HepG2 (cell line): ENCODE measurements around the gene GDPD1. TPM values are rescaled to one million over a fixed set of nuclear protein-coding genes. Genes with fewer than 3 reads are reported as not detected.

Source experiments
- ATAC-seq: fragments of 200-7000 bp; cut with Tn5 transposase; 3 replicates; pipeline ENCODE4 v1.9.1; 2020; ENCODE audit warnings: mild to moderate bottlenecking, moderate library complexity
- BruUV-seq: library from RNA; stranded (reverse); fragments of 400-500 nt; replicated peaks from 2 replicates; lab custom pipeline; 2021; lab: Mats Ljungman, UMichigan
- CTCF ChIA-PET: fragments of 300-600 bp; formaldehyde crosslinking; extraction: SDS; loops from one replicate; lab custom pipeline; 2021; ENCODE audit warnings: low total read pairs, inconsistent platforms, low intra/inter-chr PET ratio; lab: Yijun Ruan, JAX
- POLR2A ChIA-PET: fragments of 350-600 bp; sonication (Branson Sonifier 250); formaldehyde crosslinking; loops from one replicate; lab custom pipeline; 2020; ENCODE audit warnings: antibody characterized with exemption, inconsistent platforms; lab: Yijun Ruan, JAX
- DNase-seq: peaks from one replicate; pipeline ENCODE4 v3.0.0-alpha.2; 2015; ENCODE audit warnings: low spot score
- FAIRE-seq: peaks from 3 replicates; lab custom pipeline; 2011; peaks lifted over from hg19 to GRCh38; lab: Jason Lieb, UNC
- H2AFZ ChIP-seq: one replicate; pipeline ENCODE4 v1.6.1; 2011; ENCODE audit warnings: low read length, inconsistent platforms
- H3K27ac ChIP-seq: fragments of 300-600 bp; 3 replicates; pipeline ENCODE4 v1.8.0; 2011; ENCODE audit warnings: mixed run types, mild to moderate bottlenecking, mixed read lengths, low read length, inconsistent platforms; ENCODE audit not compliant: insufficient read depth; ENCODE audit errors: extremely low read length
- H3K27me3 ChIP-seq, 2 experiments: fragments of 200-600 bp in 1 of 2; 2 replicates in 1 of 2; 3 replicates in 1 of 2; pipeline versions ENCODE4 v1.6.0 to v1.8.0; 2011; ENCODE audit warnings: low read length in 2 of 2, mild to moderate bottlenecking in 2 of 2, moderate library complexity in 2 of 2, inconsistent platforms in 1 of 2; ENCODE audit not compliant: insufficient read depth in 2 of 2, control insufficient read depth in 1 of 2
- H3K36me3 ChIP-seq, 2 experiments: fragments of 200-600 bp in 1 of 2; replicated peaks in 1 of 2; 2 replicates in 1 of 2; 3 replicates in 1 of 2; pipeline versions ENCODE4 v1.5.1 to v1.8.0; 2011; ENCODE audit warnings: low read length in 2 of 2, inconsistent platforms in 1 of 2; ENCODE audit not compliant: insufficient read depth in 2 of 2, control insufficient read depth in 1 of 2
- H3K4me1 ChIP-seq: 2 replicates; pipeline ENCODE4 v1.5.1; 2012; ENCODE audit warnings: low read length, inconsistent platforms; ENCODE audit not compliant: insufficient read depth
- H3K4me2 ChIP-seq: 2 replicates; pipeline ENCODE4 v1.6.0; 2011; ENCODE audit warnings: low read depth, low read length, inconsistent platforms
- H3K4me3 ChIP-seq, 3 experiments: fragments of 200-600 bp in 1 of 3; sonication (generic), shearing (Covaris generic) in 1 of 3; replicated peaks in 1 of 3; 2 replicates each; pipeline ENCODE4 v1.5.1; 2011 to 2016; ENCODE audit warnings: low read length in 3 of 3, inconsistent platforms in 2 of 3, low read depth in 2 of 3, mild to moderate bottlenecking in 2 of 3, control low read depth in 1 of 3, mixed read lengths in 1 of 3; ENCODE audit not compliant: insufficient read depth in 1 of 3
- H3K79me2 ChIP-seq: one replicate; pipeline ENCODE4 v1.6.1; 2011; ENCODE audit warnings: low read length, inconsistent platforms; ENCODE audit not compliant: insufficient read depth
- H3K9ac ChIP-seq: 2 replicates; pipeline ENCODE4 v1.6.0; 2011; ENCODE audit warnings: mild to moderate bottlenecking, low read depth, low read length, inconsistent platforms; ENCODE audit not compliant: insufficient read depth
- H3K9me3 ChIP-seq: 2 replicates; pipeline ENCODE4 v1.5.1; 2012; ENCODE audit warnings: mild to moderate bottlenecking, low read length
- H4K20me1 ChIP-seq: 2 replicates; pipeline ENCODE4 v1.6.0; 2011; ENCODE audit warnings: inconsistent platforms, mild to moderate bottlenecking, low read length, moderate library complexity; ENCODE audit not compliant: insufficient read depth
- NCOA2 ChIP-seq: sonication (generic); formaldehyde crosslinking; IDR thresholded peaks from 2 replicates; pipeline ENCODE4 v1.8.0; 2022; ENCODE audit warnings: inconsistent platforms
- NPAS2 ChIP-seq: sonication (generic); formaldehyde crosslinking; IDR thresholded peaks from 2 replicates; pipeline ENCODE4 v1.8.0; 2022; ENCODE audit warnings: mild to moderate bottlenecking, missing genetic modification reagents, borderline replicate concordance
- PHF8 ChIP-seq: sonication (generic); formaldehyde crosslinking; IDR thresholded peaks from 2 replicates; pipeline ENCODE4 v1.5.0; 2020; ENCODE audit warnings: missing genetic modification reagents
- POLR2AphosphoS2 ChIP-seq: IDR thresholded peaks from 2 replicates; pipeline ENCODE4 v1.6.1; 2011; ENCODE audit warnings: low read depth, low read length, improper control_type of control experiment
- RFXAP ChIP-seq: sonication (generic); formaldehyde crosslinking; IDR thresholded peaks from 2 replicates; pipeline ENCODE4 v1.4.0; 2020; ENCODE audit warnings: missing genetic modification reagents, borderline replicate concordance
- ZFAT ChIP-seq: sonication (generic); formaldehyde crosslinking; conservative IDR thresholded peaks from 2 replicates; pipeline ENCODE4 v1.8.1; 2023; ENCODE audit warnings: missing genetic modification reagents, inconsistent platforms
- ZNF747 ChIP-seq: sonication (generic); formaldehyde crosslinking; IDR thresholded peaks from 2 replicates; pipeline ENCODE4 v1.8.1; 2023; ENCODE audit warnings: missing genetic modification reagents, mild to moderate bottlenecking, borderline replicate concordance
- ZNF761 ChIP-seq: sonication (generic); formaldehyde crosslinking; conservative IDR thresholded peaks from 2 replicates; pipeline ENCODE4 v1.4.0; 2020; ENCODE audit warnings: mild to moderate bottlenecking, missing genetic modification reagents
- WGBS: methylation state at CpG from one replicate; pipeline ENCODE4 v1.1.6; 2017; ENCODE audit warnings: low lambda C conversion rate; 5-methylcytosine and 5-hydroxymethylcytosine counted together
- in situ Hi-C: cut with HindIII; loops from 2 replicates; pipeline ENCODE4 v1.10.0; 2017; ENCODE audit warnings: low pct_unique_long_range_greater_than_20kb; ENCODE audit not compliant: extremely low pct_ligation_motif_present
- intact Hi-C: fragments of 100-400 bp; cut with micrococcal nuclease; formaldehyde crosslinking; loops from one replicate; pipeline ENCODE4 v1.10.0; 2022; ENCODE audit not compliant: unreplicated experiment
- polyA plus RNA-seq, 8 experiments: library from polyadenylated mRNA; depleted of rRNA in 3 of 8; stranded (reverse) in 7 of 8; unstranded in 1 of 8; fragments of >200 nt; fragmentation: Illumina TruSeq in 4 of 8; extraction: Trizol in 4 of 8; gene quantifications; 2 replicates each; pipeline versions ENCODE4 v1.2.1 to v1.2.3, GENCODE V29; 2011 to 2016; ENCODE audit warnings: low read depth in 4 of 8, missing spikeins in 1 of 8, mixed read lengths in 1 of 8; ENCODE audit not compliant: insufficient read depth in 1 of 8
- total RNA-seq, 5 experiments: library from RNA; depleted of rRNA; stranded (reverse); fragments of >200 nt; fragmentation: Illumina TruSeq; extraction: Trizol; gene quantifications; 2 replicates each; pipeline ENCODE4 v1.2.3, GENCODE V29; 2016; ENCODE audit warnings: low read depth in 1 of 5
- TF ChIP-seq, protein P1 (sequence below): IDR thresholded peaks from 2 replicates; pipeline ENCODE4 v1.6.1; 2016
- TF ChIP-seq, protein P2 (sequence below): IDR thresholded peaks from 2 replicates; pipeline ENCODE4 v1.6.1; 2012; ENCODE audit warnings: low read length, improper control_type of control experiment
- TF ChIP-seq, protein P3 (sequence below): IDR thresholded peaks from 2 replicates; pipeline ENCODE4 v1.6.1; 2012; ENCODE audit warnings: low read depth, low read length, improper control_type of control experiment
- TF ChIP-seq, protein P4 (sequence below): IDR thresholded peaks from 2 replicates; pipeline ENCODE4 v1.6.1; 2016; ENCODE audit warnings: mild to moderate bottlenecking
- TF ChIP-seq, protein P5 (sequence below): sonication (generic); formaldehyde crosslinking; IDR thresholded peaks from 2 replicates; pipeline ENCODE4 v1.5.1; 2020; ENCODE audit warnings: missing genetic modification reagents, mild to moderate bottlenecking, borderline replicate concordance

GDPD1 gene
- total and polyA plus RNA-seq, 2 of the 13 experiments (the other 11 are each of a cell fraction or from before 2014, with no cell fraction given) = 6.0 to 7.7 TPM

DNA sequence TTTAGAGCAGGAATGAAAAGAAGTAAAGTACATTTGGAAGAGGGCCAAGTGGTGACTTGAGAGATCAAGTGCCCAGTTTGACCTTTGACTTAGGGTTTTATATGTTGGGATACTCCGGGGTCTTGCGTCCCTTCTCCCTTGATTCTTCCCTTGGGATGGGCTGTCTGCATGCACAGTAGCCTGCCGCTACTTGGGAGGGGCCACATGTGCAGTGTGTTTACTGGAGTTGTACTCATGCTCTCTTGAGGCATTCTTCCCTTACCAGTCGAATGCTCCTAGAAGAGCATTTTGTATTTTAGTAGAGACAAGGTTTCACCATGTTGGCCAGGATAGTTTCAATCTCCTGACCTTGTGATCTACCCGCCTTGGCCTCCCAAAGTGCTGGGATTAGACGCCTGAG, 23.8 kb downstream of the GDPD1 start (continued):
- TF ChIP-seq, protein P1, sequence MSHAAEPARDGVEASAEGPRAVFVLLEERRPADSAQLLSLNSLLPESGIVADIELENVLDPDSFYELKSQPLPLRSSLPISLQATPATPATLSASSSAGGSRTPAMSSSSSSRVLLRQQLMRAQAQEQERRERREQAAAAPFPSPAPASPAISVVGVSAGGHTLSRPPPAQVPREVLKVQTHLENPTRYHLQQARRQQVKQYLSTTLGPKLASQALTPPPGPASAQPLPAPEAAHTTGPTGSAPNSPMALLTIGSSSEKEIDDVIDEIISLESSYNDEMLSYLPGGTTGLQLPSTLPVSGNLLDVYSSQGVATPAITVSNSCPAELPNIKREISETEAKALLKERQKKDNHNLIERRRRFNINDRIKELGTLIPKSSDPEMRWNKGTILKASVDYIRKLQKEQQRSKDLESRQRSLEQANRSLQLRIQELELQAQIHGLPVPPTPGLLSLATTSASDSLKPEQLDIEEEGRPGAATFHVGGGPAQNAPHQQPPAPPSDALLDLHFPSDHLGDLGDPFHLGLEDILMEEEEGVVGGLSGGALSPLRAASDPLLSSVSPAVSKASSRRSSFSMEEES (CRISPR knock-in tag) = no peak
- TF ChIP-seq ZNF747 (CRISPR knock-in tag) = no peak
- TF ChIP-seq, protein P2, sequence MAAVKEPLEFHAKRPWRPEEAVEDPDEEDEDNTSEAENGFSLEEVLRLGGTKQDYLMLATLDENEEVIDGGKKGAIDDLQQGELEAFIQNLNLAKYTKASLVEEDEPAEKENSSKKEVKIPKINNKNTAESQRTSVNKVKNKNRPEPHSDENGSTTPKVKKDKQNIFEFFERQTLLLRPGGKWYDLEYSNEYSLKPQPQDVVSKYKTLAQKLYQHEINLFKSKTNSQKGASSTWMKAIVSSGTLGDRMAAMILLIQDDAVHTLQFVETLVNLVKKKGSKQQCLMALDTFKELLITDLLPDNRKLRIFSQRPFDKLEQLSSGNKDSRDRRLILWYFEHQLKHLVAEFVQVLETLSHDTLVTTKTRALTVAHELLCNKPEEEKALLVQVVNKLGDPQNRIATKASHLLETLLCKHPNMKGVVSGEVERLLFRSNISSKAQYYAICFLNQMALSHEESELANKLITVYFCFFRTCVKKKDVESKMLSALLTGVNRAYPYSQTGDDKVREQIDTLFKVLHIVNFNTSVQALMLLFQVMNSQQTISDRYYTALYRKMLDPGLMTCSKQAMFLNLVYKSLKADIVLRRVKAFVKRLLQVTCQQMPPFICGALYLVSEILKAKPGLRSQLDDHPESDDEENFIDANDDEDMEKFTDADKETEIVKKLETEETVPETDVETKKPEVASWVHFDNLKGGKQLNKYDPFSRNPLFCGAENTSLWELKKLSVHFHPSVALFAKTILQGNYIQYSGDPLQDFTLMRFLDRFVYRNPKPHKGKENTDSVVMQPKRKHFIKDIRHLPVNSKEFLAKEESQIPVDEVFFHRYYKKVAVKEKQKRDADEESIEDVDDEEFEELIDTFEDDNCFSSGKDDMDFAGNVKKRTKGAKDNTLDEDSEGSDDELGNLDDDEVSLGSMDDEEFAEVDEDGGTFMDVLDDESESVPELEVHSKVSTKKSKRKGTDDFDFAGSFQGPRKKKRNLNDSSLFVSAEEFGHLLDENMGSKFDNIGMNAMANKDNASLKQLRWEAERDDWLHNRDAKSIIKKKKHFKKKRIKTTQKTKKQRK = no peak
- TF ChIP-seq ZFAT (CRISPR knock-in tag) = no peak
- no peak for TF ChIP-seq POLR2AphosphoS2
- TF ChIP-seq, protein P3, sequence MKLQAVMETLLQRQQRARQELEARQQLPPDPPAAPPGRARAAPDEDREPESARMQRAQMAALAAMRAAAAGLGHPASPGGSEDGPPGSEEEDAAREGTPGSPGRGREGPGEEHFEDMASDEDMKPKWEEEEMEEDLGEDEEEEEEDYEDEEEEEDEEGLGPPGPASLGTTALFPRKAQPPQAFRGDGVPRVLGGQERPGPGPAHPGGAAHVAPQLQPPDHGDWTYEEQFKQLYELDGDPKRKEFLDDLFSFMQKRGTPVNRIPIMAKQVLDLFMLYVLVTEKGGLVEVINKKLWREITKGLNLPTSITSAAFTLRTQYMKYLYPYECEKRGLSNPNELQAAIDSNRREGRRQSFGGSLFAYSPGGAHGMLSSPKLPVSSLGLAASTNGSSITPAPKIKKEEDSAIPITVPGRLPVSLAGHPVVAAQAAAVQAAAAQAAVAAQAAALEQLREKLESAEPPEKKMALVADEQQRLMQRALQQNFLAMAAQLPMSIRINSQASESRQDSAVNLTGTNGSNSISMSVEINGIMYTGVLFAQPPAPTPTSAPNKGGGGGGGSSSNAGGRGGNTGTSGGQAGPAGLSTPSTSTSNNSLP = no peak

DNA sequence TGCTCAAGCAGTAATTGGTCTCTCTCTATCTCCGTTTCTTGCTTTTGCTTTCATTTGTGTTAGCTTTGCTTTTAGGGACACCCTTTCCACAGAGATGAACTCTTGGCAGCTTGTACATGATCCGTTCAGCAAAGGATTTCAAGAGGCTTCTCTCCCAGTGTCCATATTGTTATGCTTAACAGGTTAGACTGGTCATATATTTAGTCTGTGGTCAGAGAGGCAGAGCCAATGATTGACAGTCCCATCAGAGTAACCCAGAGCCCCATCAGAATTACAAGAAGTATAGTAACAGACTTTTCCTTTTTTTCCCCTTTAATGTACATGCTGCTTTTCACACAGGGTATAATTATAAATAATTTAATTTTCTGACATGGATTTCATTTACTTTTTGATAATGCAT, 34.4 kb downstream of the GDPD1 start:
- 82% methylated on average over 2 of the region's 2 CpGs for WGBS
- CTCF ChIA-PET = no interaction called here
- no peak overlapping the region for H3K4me3 ChIP-seq
- TF ChIP-seq, protein P4, sequence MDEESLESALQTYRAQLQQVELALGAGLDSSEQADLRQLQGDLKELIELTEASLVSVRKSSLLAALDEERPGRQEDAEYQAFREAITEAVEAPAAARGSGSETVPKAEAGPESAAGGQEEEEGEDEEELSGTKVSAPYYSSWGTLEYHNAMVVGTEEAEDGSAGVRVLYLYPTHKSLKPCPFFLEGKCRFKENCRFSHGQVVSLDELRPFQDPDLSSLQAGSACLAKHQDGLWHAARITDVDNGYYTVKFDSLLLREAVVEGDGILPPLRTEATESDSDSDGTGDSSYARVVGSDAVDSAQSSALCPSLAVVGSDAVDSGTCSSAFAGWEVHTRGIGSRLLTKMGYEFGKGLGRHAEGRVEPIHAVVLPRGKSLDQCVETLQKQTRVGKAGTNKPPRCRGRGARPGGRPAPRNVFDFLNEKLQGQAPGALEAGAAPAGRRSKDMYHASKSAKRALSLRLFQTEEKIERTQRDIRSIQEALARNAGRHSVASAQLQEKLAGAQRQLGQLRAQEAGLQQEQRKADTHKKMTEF (CRISPR knock-in tag) = no peak
- TF ChIP-seq PHF8 (CRISPR knock-in tag) (no peak), NPAS2 (CRISPR knock-in tag) (no peak), RFXAP (no peak), ZNF761 (CRISPR knock-in tag) (no peak), NCOA2 (no peak)
- TF ChIP-seq, protein P5, sequence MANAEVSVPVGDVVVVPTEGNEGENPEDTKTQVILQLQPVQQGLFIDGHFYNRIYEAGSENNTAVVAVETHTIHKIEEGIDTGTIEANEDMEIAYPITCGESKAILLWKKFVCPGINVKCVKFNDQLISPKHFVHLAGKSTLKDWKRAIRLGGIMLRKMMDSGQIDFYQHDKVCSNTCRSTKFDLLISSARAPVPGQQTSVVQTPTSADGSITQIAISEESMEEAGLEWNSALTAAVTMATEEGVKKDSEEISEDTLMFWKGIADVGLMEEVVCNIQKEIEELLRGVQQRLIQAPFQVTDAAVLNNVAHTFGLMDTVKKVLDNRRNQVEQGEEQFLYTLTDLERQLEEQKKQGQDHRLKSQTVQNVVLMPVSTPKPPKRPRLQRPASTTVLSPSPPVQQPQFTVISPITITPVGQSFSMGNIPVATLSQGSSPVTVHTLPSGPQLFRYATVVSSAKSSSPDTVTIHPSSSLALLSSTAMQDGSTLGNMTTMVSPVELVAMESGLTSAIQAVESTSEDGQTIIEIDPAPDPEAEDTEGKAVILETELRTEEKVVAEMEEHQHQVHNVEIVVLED (CRISPR knock-in tag) = no peak

More for the DNA sequence above, 34.4 kb downstream of the GDPD1 start:
- Histone ChIP-seq H3K4me1 (no peaks in the 10 kb centered on the region), H4K20me1 (no peaks in the 10 kb centered on the region), H3K4me2 (no peak overlapping the region), H3K27me3 (no peaks in the 10 kb centered on the region), H3K9me3 (no peaks in the 10 kb centered on the region), H3K9ac (no peak overlapping the region), H3K79me2 (no peaks in the 10 kb centered on the region), H2AFZ (no peak overlapping the region), H3K36me3 (no peaks in the 10 kb centered on the region), H3K27ac (no peak overlapping the region)
- ATAC-seq = no peak
- DNase-seq = no peak
- BruUV-seq = no TSS peak
- FAIRE-seq = no peak
- POLR2A ChIA-PET = no interaction called here
- in situ Hi-C loops = no loop called here
- intact Hi-C loops = no loop called here
